GM04504 (cell line): ENCODE measurements around the gene ANTKMT.

Experiments
- DNase-seq: peaks from one replicate; pipeline ENCODE4 v3.0.0-alpha.2; 2012; ENCODE audit warnings: low read depth

ANTKMT gene

GRCh38 chr16:764848-765487, 44.0 kb downstream of the ANTKMT start:
- no peak for DNase-seq

DNA sequence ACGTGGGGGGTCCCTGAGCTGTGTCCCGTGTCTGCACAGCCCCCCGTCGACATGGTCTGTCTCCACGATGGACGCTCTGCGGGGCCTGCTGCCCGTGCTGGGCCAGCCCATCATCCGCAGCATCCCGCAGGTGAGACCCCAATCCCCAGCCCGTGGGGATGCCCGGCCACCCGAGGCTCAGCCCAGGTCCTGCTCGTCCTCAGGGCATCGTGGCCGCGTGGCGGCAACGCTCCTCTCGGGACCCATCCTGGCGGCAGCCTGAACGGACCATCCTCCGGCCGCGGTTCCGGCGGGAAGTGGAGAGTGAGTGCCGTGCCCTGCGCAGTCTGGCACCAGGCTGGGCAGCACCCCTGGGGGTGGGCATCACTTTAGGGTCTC, 44.5 kb downstream of the ANTKMT start:
- no peak for DNase-seq

GRCh38 chr16:766008-766819, 45.3 kb downstream of the ANTKMT start:
- no peak for DNase-seq

DNA sequence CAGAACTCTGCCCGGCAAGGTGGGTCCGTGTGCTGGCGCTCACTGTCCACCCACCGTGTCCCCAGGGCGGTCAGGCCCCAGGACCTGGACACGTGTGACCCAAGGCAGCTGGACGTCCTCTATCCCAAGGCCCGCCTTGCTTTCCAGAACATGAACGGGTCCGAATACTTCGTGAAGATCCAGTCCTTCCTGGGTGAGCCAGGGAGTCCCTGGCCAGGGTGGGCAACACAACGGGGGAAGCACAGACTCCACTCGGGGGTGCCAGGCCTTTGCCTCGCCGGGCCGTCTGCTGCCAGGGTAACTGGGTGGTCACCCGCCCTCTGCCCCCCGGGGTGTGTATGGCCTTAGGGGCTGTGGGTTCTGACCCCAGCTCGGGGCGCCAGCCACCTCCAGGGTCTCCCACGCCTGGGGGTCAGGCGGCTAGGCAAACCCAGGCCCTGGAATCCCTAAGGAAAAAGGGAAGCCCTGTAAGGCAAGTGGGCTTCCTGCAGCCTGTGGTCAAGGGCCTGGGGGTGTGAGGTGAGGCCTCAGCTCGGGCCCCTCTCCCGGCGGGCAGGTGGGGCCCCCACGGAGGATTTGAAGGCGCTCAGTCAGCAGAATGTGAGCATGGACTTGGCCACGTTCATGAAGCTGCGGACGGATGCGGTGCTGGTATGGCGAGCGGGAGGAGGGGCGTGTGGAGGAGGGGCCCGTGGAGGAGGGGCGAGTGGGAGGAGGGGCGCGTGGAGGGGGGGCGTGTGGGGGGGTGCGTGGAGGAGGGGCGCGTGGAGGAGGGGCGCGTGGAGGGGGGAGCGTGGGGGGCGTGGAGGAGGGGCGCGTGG, 46.1 kb downstream of the ANTKMT start:
- no peak for DNase-seq

DNA sequence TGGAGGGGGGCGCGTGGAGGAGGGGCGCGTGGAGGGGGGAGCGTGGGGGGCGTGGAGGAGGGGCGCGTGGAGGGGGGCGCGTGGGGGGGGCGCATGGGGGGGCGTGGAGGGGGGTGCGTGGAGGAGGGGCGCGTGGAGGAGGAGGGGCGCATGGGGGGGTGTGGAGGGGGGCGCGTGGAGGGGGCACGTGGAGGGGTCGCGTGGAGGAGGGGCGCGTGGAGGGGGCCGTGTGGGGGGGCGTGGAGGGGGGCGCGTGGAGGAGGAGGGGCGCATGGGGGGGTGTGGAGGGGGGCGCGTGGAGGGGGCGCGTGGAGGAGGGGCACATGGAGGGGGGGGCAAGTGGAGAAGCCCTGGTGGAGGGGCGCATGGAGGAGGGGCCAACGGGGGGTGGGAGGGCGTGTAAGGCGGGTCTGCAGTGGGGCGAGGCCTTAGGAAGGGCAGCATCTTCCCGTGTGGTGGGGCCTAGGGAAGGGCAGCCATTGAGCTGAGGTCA, 46.8 kb downstream of the ANTKMT start:
- DNase-seq, result no peak

GRCh38 chr16:768428-768827, 47.5 kb downstream of the ANTKMT start:
- no peak for DNase-seq

- DNase-seq, result no peak
Measured at GRCh38 chr16:769184-769784, 48.3 kb downstream of the ANTKMT start.

- no peak for DNase-seq
Measured at GRCh38 chr16:769934-770333, 49.0 kb downstream of the ANTKMT start.

- no peak for DNase-seq
Measured at GRCh38 chr16:770411-770810, 49.5 kb downstream of the ANTKMT start.
